ENCODE data around the gene UGT1A7. TPM values are rescaled to one million over a fixed set of nuclear protein-coding genes. Genes with fewer than 3 reads are reported as not detected.
"Not testable (repeated sequence)": the region's sequence is repeated elsewhere in the genome, so short reads cannot be mapped to it uniquely, and the experiment has no call there.

Gene UGT1A7
- total RNA-seq, 6 experiments from 2014 or later = 1.3 to 6.9 (median 4.6) TPM

DNA sequence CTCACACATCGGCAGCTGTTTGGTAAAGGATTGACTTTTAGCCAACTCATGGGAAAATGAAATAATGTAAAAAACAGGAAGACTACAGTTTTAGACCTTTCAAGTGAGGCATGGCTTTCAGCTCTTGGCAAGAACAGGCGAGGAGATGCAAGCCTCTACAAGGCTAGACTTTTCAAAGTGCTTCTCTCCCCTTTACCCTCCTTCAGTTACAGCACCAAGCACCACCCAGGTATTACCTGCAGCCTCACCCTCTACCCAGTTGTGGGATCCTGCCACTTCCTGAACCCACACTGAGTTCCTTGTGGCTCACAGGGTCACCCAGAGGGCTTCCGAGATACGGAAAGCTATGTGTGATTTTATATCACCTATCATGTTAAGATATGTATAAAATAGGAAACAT lies 30.7 kb upstream of the UGT1A7 start:
- Histone ChIP-seq H3K4me3 (no peak overlapping the region), H3K9me3 (no peaks in the 10 kb centered on the region), H3K27ac (no peak overlapping the region), H3K36me3 (no peaks in the 10 kb centered on the region), H3K4me1 (no peaks in the 10 kb centered on the region), H3K27me3 (no peaks in the 10 kb centered on the region)
- ATAC-seq (no peak), DNase-seq (no peak)
- TF ChIP-seq CTCF (IDR thresholded peaks at IDR 0.05) (no peak), POLR2A (IDR thresholded peaks at IDR 0.05) (no peak)
- 73% methylated on average over 3 of the region's 4 CpGs for WGBS (ENCODE audit: insufficient coverage, low coverage, low lambda C conversion rate, missing lambda C conversion rate)
- intact Hi-C loops (cut with DNase I) = no loop called here

DNA sequence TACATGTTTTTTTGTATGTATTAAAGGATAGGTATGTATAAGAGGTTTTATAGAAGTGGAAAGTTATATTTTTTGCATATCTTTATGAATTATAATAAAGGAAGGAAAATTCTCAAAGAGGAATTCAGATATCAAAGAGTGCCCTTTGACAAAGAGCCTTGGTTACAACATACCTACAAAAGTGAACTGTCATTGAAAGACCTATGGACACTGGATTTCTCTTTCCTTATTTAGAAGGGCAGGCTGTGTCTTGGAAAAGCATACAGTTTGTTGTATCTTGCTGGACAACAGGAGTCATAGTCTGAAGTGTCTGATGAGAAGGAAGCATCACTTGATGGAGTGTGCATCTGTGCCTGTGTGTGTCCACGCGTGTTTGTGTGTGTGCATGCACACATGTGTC lies 30.3 kb upstream of the UGT1A7 start:
- no peak for TF ChIP-seq CTCF (IDR thresholded peaks at IDR 0.05)
- no peak for TF ChIP-seq POLR2A (IDR thresholded peaks at IDR 0.05)
- H3K9me3 ChIP-seq = no peaks in the 10 kb centered on the region
- H3K27ac ChIP-seq = no peak overlapping the region
- ATAC-seq = no peak
- 72% methylated on average over 2 of the region's 2 CpGs for WGBS (ENCODE audit: insufficient coverage, low coverage, low lambda C conversion rate, missing lambda C conversion rate)
- no peaks in the 10 kb centered on the region for H3K36me3 ChIP-seq
- no peaks in the 10 kb centered on the region for H3K27me3 ChIP-seq
- no peak overlapping the region for H3K4me3 ChIP-seq
- intact Hi-C loops (cut with DNase I) = no loop called here
- no peak for DNase-seq
- H3K4me1 ChIP-seq = no peaks in the 10 kb centered on the region

- no peaks in the 10 kb centered on the region for H3K9me3 ChIP-seq
- intact Hi-C loops (cut with DNase I) = no loop called here
- ATAC-seq = no peak
- no peak overlapping the region for H3K4me3 ChIP-seq
- peaks cover 0 to 19% (median 0%) of the 10 kb centered on the region in 4 donors for H3K4me1 ChIP-seq
- no peak overlapping the region for H3K27ac ChIP-seq
- WGBS (ENCODE audit: insufficient coverage, low coverage, low lambda C conversion rate, missing lambda C conversion rate) = 69% methylated on average over 6 of the region's 6 CpGs
- H3K36me3 ChIP-seq = no peaks in the 10 kb centered on the region
- no peak for DNase-seq
- TF ChIP-seq CTCF (IDR thresholded peaks at IDR 0.05) = no peak
- no peak for TF ChIP-seq POLR2A (IDR thresholded peaks at IDR 0.05)
- no peaks in the 10 kb centered on the region for H3K27me3 ChIP-seq
Observed at GRCh38 chr2:233654501-233654900, 27.2 kb upstream of the UGT1A7 start.

DNA sequence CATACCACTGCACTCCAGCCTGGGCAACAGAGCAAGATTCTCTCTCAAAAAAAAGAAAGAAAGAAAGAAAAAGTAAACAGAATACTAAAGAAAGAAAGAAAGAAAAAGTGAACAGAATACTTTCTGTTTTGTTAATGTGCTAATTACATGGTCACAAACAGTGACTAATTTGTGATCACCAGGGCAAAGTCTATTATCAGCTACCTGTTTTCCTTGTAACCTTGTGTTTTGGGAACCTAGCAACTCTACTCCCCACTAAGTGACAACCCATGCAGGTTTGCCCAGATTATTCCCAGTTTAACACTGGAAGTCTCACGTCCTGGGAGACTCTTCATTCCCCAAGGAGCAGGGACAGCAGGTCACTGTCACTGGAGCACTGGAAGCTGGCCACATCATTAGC lies 26.7 kb upstream of the UGT1A7 start:
- H3K27me3 ChIP-seq = no peaks in the 10 kb centered on the region
- intact Hi-C loops (cut with DNase I) = no loop called here
- no peaks in the 10 kb centered on the region for H3K9me3 ChIP-seq
- no peak overlapping the region for H3K27ac ChIP-seq
- no peak for TF ChIP-seq CTCF (IDR thresholded peaks at IDR 0.05)
- no peak for TF ChIP-seq POLR2A (IDR thresholded peaks at IDR 0.05)
- no peaks in the 10 kb centered on the region for H3K36me3 ChIP-seq
- no peak for DNase-seq
- 80% methylated on average over 1 of the region's 1 CpG for WGBS (ENCODE audit: insufficient coverage, low coverage, low lambda C conversion rate, missing lambda C conversion rate)
- peak in 1 of 4 donors; percentile 82 for ATAC-seq
- no peak overlapping the region for H3K4me3 ChIP-seq
- H3K4me1 ChIP-seq = peaks cover 0 to 19% (median 0%) of the 10 kb centered on the region in 4 donors

DNA sequence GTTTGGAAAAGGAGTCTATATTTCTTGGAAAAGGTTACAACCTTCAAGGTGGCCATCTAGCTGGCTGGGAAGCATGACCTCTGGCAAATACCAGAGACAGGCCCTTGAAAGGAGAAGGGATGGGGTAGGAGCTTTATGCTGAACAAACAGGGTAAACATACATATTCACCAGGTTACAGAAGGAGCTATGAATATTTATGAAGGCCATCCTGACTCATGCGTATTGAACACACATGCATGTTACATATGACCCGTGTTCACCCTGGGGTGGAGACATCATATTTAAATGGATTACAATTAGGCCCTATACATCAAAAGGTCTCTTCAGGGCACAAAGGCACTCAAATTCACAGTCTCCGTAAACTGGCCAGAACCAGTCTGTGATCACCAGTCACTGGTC lies 25.8 kb upstream of the UGT1A7 start:
- intact Hi-C loops (cut with DNase I); H3K4me3 ChIP-seq; H3K27me3 ChIP-seq; H3K36me3 ChIP-seq; H3K27ac ChIP-seq; DNase-seq; ATAC-seq; H3K9me3 ChIP-seq: not testable (repeated sequence)
- WGBS (ENCODE audit: insufficient coverage, low coverage, low lambda C conversion rate, missing lambda C conversion rate) = 100% methylated on average over 3 of the region's 3 CpGs
- H3K4me1 ChIP-seq = peaks cover 0 to 20% (median 0%) of the 10 kb centered on the region in 4 donors

All from right lobe of liver (tissue), 6 donors.